H1 (cell line): ENCODE results near the gene FGGY. TPM values are rescaled to one million over a fixed set of nuclear protein-coding genes. Genes with fewer than 3 reads are reported as not detected.

Experiments used
- CTCF ChIA-PET: fragments of 300-600 bp; sonication (Branson Sonifier 250); formaldehyde crosslinking; loops from one replicate; lab custom pipeline; 2021; ENCODE audit not compliant: partially characterized antibody; lab: Charles Lee
- POLR2A ChIA-PET: fragments of 300-600 bp; sonication (Branson Sonifier 250); formaldehyde crosslinking; loops from one replicate; lab custom pipeline; 2021; ENCODE audit warnings: inconsistent platforms; ENCODE audit not compliant: partially characterized antibody; lab: Charles Lee
- DNase-seq, 2 experiments: peaks; one replicate each; pipeline versions ENCODE4 v3.0.0 to v3.0.0-alpha.2; 2010 to 2022; ENCODE audit warnings: low spot score in 2 of 2, low read depth in 1 of 2, mixed read lengths in 1 of 2
- FAIRE-seq: peaks from 2 replicates; lab custom pipeline; 2011; peaks lifted over from hg19 to GRCh38; lab: Jason Lieb, UNC
- H2AFZ ChIP-seq: 2 replicates; pipeline ENCODE4 v1.8.1; 2012; ENCODE audit warnings: low read length, inconsistent platforms
- H2AK5ac ChIP-seq: 2 replicates; pipeline ENCODE4 v1.6.1; 2013; ENCODE audit warnings: low read depth, low read length
- H2BK120ac ChIP-seq: replicated peaks from 2 replicates; pipeline ENCODE3; 2013; ENCODE audit warnings: low read depth, low read length, inconsistent platforms
- H2BK12ac ChIP-seq: 2 replicates; pipeline ENCODE4 v1.6.1; 2013; ENCODE audit warnings: low read depth, low read length
- H2BK15ac ChIP-seq: 2 replicates; pipeline ENCODE4 v1.6.1; 2013; ENCODE audit warnings: low read length
- H2BK20ac ChIP-seq: 2 replicates; pipeline ENCODE4 v1.6.1; 2013; ENCODE audit warnings: low read length
- H2BK5ac ChIP-seq: 2 replicates; pipeline ENCODE4 v1.6.1; 2013; ENCODE audit warnings: low read depth, low read length
- H3K14ac ChIP-seq: 2 replicates; pipeline ENCODE4 v1.6.1; 2013; ENCODE audit warnings: inconsistent platforms; ENCODE audit not compliant: insufficient read length
- H3K18ac ChIP-seq: 2 replicates; pipeline ENCODE4 v1.6.1; 2013; ENCODE audit warnings: low read length; ENCODE audit errors: extremely low read depth
- H3K23ac ChIP-seq: 2 replicates; pipeline ENCODE4 v1.6.1; 2013; ENCODE audit warnings: inconsistent platforms; ENCODE audit not compliant: insufficient read length
- H3K23me2 ChIP-seq: 2 replicates; pipeline ENCODE4 v1.6.1; 2013; ENCODE audit warnings: low read depth, low read length
- H3K27ac ChIP-seq: 2 replicates; pipeline ENCODE4 v1.6.1; 2011; ENCODE audit warnings: low read depth, low read length, inconsistent platforms
- H3K27me3 ChIP-seq, 4 experiments: replicated peaks in 1 of 4; 1 replicate in 1 of 4; 2 replicates in 3 of 4; pipeline versions ENCODE4 v1.6.1 to v1.8.1; 2011 to 2013; ENCODE audit warnings: low read length in 3 of 4, mild to moderate bottlenecking in 3 of 4, inconsistent platforms in 2 of 4, mixed read lengths in 2 of 4, moderate library complexity in 1 of 4; ENCODE audit not compliant: control insufficient read depth in 3 of 4, insufficient read depth in 3 of 4; ENCODE audit errors: extremely low read depth in 1 of 4
- H3K36me3 ChIP-seq, 4 experiments: 2 replicates each; pipeline versions ENCODE4 v1.6.1 to v1.8.1; 2011 to 2013; ENCODE audit warnings: mild to moderate bottlenecking in 4 of 4, low read length in 3 of 4, moderate library complexity in 2 of 4, control low read depth in 1 of 4, inconsistent platforms in 1 of 4; ENCODE audit not compliant: insufficient read depth in 4 of 4, control insufficient read depth in 2 of 4
- H3K4ac ChIP-seq: replicated peaks from 2 replicates; pipeline ENCODE3; 2013; ENCODE audit warnings: low read length, low read depth, mixed read lengths, inconsistent platforms; ENCODE audit not compliant: insufficient read length
- H3K4me1 ChIP-seq, 4 experiments: replicated peaks in 1 of 4; 1 replicate in 1 of 4; 2 replicates in 3 of 4; pipeline versions ENCODE4 v1.6.1 to v1.8.1; 2011 to 2013; ENCODE audit warnings: low read length in 3 of 4, inconsistent platforms in 2 of 4, mixed read lengths in 1 of 4; ENCODE audit not compliant: insufficient read depth in 4 of 4, control insufficient read depth in 3 of 4
- H3K4me2 ChIP-seq, 2 experiments: 2 replicates each; pipeline versions ENCODE4 v1.6.1 to v1.8.1; 2011 to 2013; ENCODE audit warnings: low read depth in 2 of 2, low read length in 2 of 2, control low read depth in 1 of 2, inconsistent platforms in 1 of 2, mild to moderate bottlenecking in 1 of 2; ENCODE audit not compliant: insufficient read depth in 1 of 2
- H3K4me3 ChIP-seq, 4 experiments: fragments of 200-600, 300-600 bp in 1 of 4; sonication (generic), shearing (Covaris generic), sonication (Bioruptor Twin) in 1 of 4; 2 replicates each; pipeline versions ENCODE4 v1.5.1 to v1.8.1; 2011 to 2016; ENCODE audit warnings: low read length in 4 of 4, low read depth in 3 of 4, control low read depth in 2 of 4, inconsistent platforms in 2 of 4, mild to moderate bottlenecking in 2 of 4, mixed read lengths in 1 of 4, moderate library complexity in 1 of 4; ENCODE audit not compliant: insufficient read depth in 2 of 4; ENCODE audit errors: extremely low read depth in 1 of 4
- H3K56ac ChIP-seq: replicated peaks from 2 replicates; pipeline ENCODE3; 2013; ENCODE audit warnings: low read depth, mild to moderate bottlenecking, mixed read lengths, low read length, inconsistent platforms; ENCODE audit not compliant: insufficient read length
- H3K79me1 ChIP-seq: 2 replicates; pipeline ENCODE4 v1.6.1; 2013; ENCODE audit warnings: low read depth, low read length, control low read depth
- H3K79me2 ChIP-seq, 2 experiments: 2 replicates each; pipeline versions ENCODE4 v1.6.1 to v1.8.1; 2012 to 2013; ENCODE audit warnings: low read length in 2 of 2, mild to moderate bottlenecking in 2 of 2, inconsistent platforms in 1 of 2; ENCODE audit not compliant: insufficient read depth in 2 of 2, control insufficient read depth in 1 of 2
- H3K9ac ChIP-seq, 4 experiments: replicated peaks in 1 of 4; 1 replicate in 1 of 4; 2 replicates in 3 of 4; pipeline versions ENCODE4 v1.6.1 to v1.8.1; 2011 to 2013; ENCODE audit warnings: low read depth in 3 of 4, low read length in 3 of 4, control low read depth in 2 of 4, mild to moderate bottlenecking in 2 of 4, moderate library complexity in 2 of 4, inconsistent platforms in 1 of 4; ENCODE audit errors: extremely low read depth in 1 of 4
- H3K9me3 ChIP-seq, 2 experiments: 2 replicates each; pipeline versions ENCODE4 v1.6.1 to v1.8.1; 2012 to 2013; ENCODE audit warnings: mild to moderate bottlenecking in 2 of 2, moderate library complexity in 2 of 2, control low read depth in 1 of 2, inconsistent platforms in 1 of 2, low read depth in 1 of 2, low read length in 1 of 2, mixed read lengths in 1 of 2; ENCODE audit not compliant: insufficient read depth in 2 of 2
- H4K20me1 ChIP-seq, 2 experiments: replicated peaks in 1 of 2; 2 replicates each; pipeline versions ENCODE3 to v1.8.1; 2011 to 2013; ENCODE audit warnings: inconsistent platforms in 2 of 2, low read length in 2 of 2, mild to moderate bottlenecking in 1 of 2; ENCODE audit not compliant: insufficient read depth in 2 of 2, control insufficient read depth in 1 of 2
- H4K5ac ChIP-seq: 2 replicates; pipeline ENCODE4 v1.6.1; 2013; ENCODE audit warnings: low read length, low read depth, mixed read lengths, inconsistent platforms; ENCODE audit not compliant: insufficient read length
- H4K8ac ChIP-seq: 2 replicates; pipeline ENCODE4 v1.8.0; 2013; ENCODE audit warnings: mild to moderate bottlenecking, moderate library complexity, low read length, inconsistent platforms; ENCODE audit not compliant: insufficient read depth; ENCODE audit errors: extremely low read depth
- H4K91ac ChIP-seq: replicated peaks from 2 replicates; pipeline ENCODE3; 2013; ENCODE audit warnings: low read length, mixed read lengths, inconsistent platforms; ENCODE audit not compliant: insufficient read length
- BRCA1 ChIP-seq: IDR thresholded peaks from 2 replicates; pipeline ENCODE4 v1.6.1; 2012; ENCODE audit warnings: low read depth, low read length, improper control_type of control experiment
- E2F6 ChIP-seq: IDR thresholded peaks from 2 replicates; pipeline ENCODE4 v1.6.1; 2012; ENCODE audit warnings: inconsistent platforms
- FOSL1 ChIP-seq: IDR thresholded peaks from 2 replicates; pipeline ENCODE4 v1.6.1; 2011; ENCODE audit warnings: mild to moderate bottlenecking, low read depth, low read length, moderate library complexity; ENCODE audit not compliant: insufficient read depth
- JUN ChIP-seq: IDR thresholded peaks from 2 replicates; pipeline ENCODE4 v1.6.1; 2011; ENCODE audit warnings: low read depth, mild to moderate bottlenecking, improper control_type of control experiment, low read length
- NRF1 ChIP-seq: IDR thresholded peaks from 2 replicates; pipeline ENCODE4 v1.6.1; 2011; ENCODE audit warnings: mild to moderate bottlenecking, low read depth, low read length, improper control_type of control experiment
- POU5F1 ChIP-seq: IDR thresholded peaks from 2 replicates; pipeline ENCODE4 v1.6.1; 2011; ENCODE audit warnings: low read depth, mild to moderate bottlenecking, low read length, moderate library complexity
- RFX5 ChIP-seq: IDR thresholded peaks from 2 replicates; pipeline ENCODE4 v1.6.1; 2011; ENCODE audit warnings: low read depth, low read length, improper control_type of control experiment, borderline replicate concordance
- RNF2 ChIP-seq: fragments of 200-900, 300-1000 bp; sonication (generic); IDR thresholded peaks from 2 replicates; pipeline ENCODE4 v1.7.1; 2016; ENCODE audit warnings: borderline replicate concordance, low read depth, mild to moderate bottlenecking, antibody characterized with exemption, low read length; ENCODE audit not compliant: poor library complexity, severe bottlenecking; ENCODE audit errors: missing control alignments
- SIRT6 ChIP-seq: IDR thresholded peaks from one replicate; pipeline ENCODE4 v1.7.1; 2012; ENCODE audit warnings: low read length, inconsistent platforms
- WGBS, 2 experiments: shearing (Covaris generic) in 1 of 2; methylation state at CpG; one replicate each; pipeline versions ENCODE4 v1.1.6 to v1.1.7; 2013 to 2015; ENCODE audit warnings: low lambda C conversion rate in 2 of 2, mixed read lengths in 2 of 2, inconsistent platforms in 1 of 2, low coverage in 1 of 2, missing lambda C conversion rate in 1 of 2; ENCODE audit not compliant: insufficient replicate concordance in 2 of 2, insufficient coverage in 1 of 2, insufficient read length in 1 of 2; ENCODE audit errors: extremely low coverage in 1 of 2, missing lambda C conversion rate in 1 of 2; 5-methylcytosine and 5-hydroxymethylcytosine counted together
- polyA plus RNA-seq, 7 experiments: library from polyadenylated mRNA; depleted of rRNA in 3 of 7; stranded (reverse) in 5 of 7; unstranded in 2 of 7; fragments of >200 nt in 5 of 7; fragments of 200-250 nt in 2 of 7; gene quantifications; 1 replicate in 5 of 7; 2 replicates in 1 of 7; 4 replicates in 1 of 7; pipeline versions ENCODE4 v1.2.1 to v1.2.3, GENCODE V29; 2011 to 2013; ENCODE audit warnings: missing spikeins in 2 of 7, mixed read lengths in 2 of 7
- total RNA-seq: library from RNA; stranded (reverse); fragmentation: NEBNext Ultra II Directional; extraction: Animal tissue kit (Norgen Biotek cat#: 25700); gene quantifications from 2 replicates; pipeline ENCODE4 v1.2.1, GENCODE V29; 2021

The FGGY gene
- total and polyA plus RNA-seq, 2 of the 8 experiments (the other 6 are each of a cell fraction or from before 2014, with no cell fraction given), result 10.3 to 12.5 TPM

- Histone ChIP-seq H3K23ac (no peak overlapping the region), H3K27me3 (no peaks in the 10 kb centered on the region), H3K4me2 (no peak overlapping the region), H3K4me3 (no peak overlapping the region), H4K5ac (no peak overlapping the region), H3K36me3 (no peaks in the 10 kb centered on the region), H4K20me1 (no peaks in the 10 kb centered on the region), H3K23me2 (no peaks in the 10 kb centered on the region), H2BK15ac (no peak overlapping the region), H2AK5ac (no peak overlapping the region), H2BK120ac (no peak overlapping the region), H3K4ac (no peak overlapping the region), H4K8ac (no peak overlapping the region), H3K14ac (no peak overlapping the region), H3K79me1 (no peaks in the 10 kb centered on the region), H4K91ac (no peak overlapping the region), H3K27ac (no peak overlapping the region), H3K9me3 (peaks cover 18 to 21% of the 10 kb centered on the region in 2 experiments; a peak in 3 of 4 replicates), H3K9ac (no peak overlapping the region), H2AFZ (no peak overlapping the region), H3K18ac (no peak overlapping the region), H2BK12ac (no peak overlapping the region), H2BK5ac (no peak overlapping the region), H2BK20ac (no peak overlapping the region), H3K4me1 (no peaks in the 10 kb centered on the region), H3K79me2 (no peaks in the 10 kb centered on the region), H3K56ac (no peak overlapping the region)
- CTCF ChIA-PET, result interaction anchor here (1.5 kb wide), 1 partner anchor 10 kb away, joined by 4 read pairs; no protein-coding TSS in a partner anchor
- POLR2A ChIA-PET, result no interaction called here
- TF ChIP-seq POU5F1 (no peak), NRF1 (no peak), JUN (no peak), RFX5 (no peak), BRCA1 (no peak), RNF2 (no peak), FOSL1 (no peak), SIRT6 (no peak), E2F6 (no peak)
- 89% methylated on average over 5 of the region's 5 CpGs; no CpG with 5 or more reads in 1 of the 2 experiments for WGBS, 2 experiments
- DNase-seq, result no peak
- no peak for FAIRE-seq
Measured at GRCh38 chr1:59737638-59738037, 440.7 kb downstream of the FGGY start.
